Activated CD4-positive, alpha-beta T cell treated with anti-CD3 and anti-CD28 coated beads, Interleukin-2, amount 50 U/mL, for 24 hours (primary cell): Measurements from ENCODE around the gene ANKRD18A.

Experiments
- DNase-seq, 2 donors: peaks; one replicate each; pipeline ENCODE4 v3.0.0-alpha.2; 2020; ENCODE audit warnings: low read depth in 1 of 2, low spot score in 1 of 2

ANKRD18A gene

GRCh38 chr9:38620483-38621433 is at the start of gene ANKRD18A:
ANKRD18A (minus strand) TSS chr9:38620596; CDS start chr9:38620285, 311 bp downstream.
- peak; percentile 56 to 62 for DNase-seq

DNA sequence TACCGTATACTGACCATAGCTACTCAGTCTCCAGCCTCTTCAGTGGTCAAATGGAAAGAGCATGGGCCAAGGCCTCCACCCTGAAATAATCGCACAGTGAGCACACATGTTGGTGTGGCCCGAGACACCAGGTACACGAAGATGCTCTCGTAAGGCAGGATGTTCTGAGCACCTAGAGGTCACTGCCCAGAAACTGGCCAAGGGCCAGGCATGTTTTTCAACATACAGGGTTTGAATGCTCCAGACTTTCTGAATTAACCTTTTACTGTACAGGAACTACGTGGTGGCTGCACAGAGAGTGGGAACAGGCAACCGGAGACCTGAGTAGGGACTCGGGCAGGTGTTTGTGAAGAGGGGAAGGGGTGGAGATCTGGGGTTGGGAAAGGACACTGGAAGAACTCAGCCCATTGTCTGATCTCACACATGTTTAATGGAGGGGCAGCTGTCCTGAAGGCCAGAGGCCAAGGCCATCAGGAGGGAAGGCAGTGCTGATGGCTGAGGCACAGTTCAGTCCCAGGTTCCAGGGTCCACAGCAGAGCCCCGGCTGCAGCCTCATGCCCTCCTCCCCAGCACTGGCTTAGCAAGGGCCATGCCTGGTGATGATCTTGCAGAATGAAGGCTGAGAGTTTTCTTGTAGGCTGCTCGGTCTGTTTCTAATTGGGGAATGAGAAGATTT is 48.5 kb upstream of the ANKRD18A start:
- DNase-seq: no peak

- no peak for DNase-seq
These were observed 42.6 kb upstream of the ANKRD18A start for GRCh38 chr9:38662763-38663593.

DNA sequence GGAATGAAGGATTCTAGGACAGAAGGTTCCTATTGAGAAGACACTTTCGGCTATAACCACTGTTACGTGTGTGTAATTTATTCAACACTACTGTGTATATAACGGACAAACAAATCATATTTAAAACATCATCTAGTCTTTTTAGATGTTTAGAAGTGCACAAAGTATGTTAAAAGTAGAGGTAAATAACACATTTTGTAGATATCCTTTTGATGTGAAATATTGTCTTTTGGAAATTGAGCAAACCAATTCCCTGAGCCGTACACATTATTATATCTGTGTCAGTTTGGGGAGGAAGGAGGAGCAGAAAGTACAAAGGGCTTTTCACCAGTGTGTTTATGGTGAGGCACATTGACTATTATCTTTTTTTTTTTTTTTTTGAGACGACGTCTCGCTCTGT is 39.1 kb upstream of the ANKRD18A start:
- no peak for DNase-seq

GRCh38 chr9:38656896-38657295 is 36.5 kb upstream of the ANKRD18A start:
- no peak for DNase-seq

- DNase-seq: no peak
These were observed 32.1 kb upstream of the ANKRD18A start for GRCh38 chr9:38652486-38652885.

DNA sequence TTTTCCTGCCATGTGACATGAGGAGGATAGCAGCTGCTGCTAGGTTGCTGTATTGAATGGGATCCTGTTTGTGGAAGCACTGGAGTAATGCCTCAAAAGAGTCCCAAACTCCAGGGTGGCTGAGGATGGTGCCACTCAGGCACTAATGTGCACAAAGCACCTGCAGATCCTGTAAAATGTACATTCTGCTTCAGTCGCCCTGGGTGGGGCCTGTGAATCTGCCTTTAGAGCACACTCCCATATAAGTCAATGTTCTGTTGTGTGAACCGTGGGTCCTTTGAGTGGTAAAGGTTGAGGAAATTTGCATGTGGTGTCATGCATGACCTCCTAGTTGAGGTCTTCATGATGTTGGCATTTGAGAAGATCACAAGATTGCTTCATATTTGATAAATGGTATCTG is 31.6 kb upstream of the ANKRD18A start:
- DNase-seq: no peak

- no peak for DNase-seq
These were observed 31.1 kb upstream of the ANKRD18A start for GRCh38 chr9:38651400-38652042.

DNA sequence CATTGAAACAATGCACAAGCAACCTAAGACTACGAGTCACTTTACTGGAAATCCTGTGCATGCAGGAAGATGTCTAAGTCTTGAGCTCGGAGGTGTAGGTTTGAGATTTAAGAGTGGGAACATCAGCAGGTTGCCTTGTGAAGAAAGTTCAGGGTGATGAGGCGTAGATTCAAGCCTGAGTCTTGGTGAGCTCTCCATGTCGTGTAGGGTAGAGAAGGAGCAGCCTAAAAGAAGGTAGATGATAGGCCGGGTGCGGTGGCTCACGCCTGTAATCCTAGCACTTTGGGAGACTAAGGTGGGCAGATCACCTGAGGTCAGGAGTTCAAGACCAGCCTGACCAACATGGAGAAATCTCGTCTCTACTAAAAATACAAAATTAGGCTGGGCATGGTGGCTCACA is 30.2 kb upstream of the ANKRD18A start:
- no peak for DNase-seq

DNA sequence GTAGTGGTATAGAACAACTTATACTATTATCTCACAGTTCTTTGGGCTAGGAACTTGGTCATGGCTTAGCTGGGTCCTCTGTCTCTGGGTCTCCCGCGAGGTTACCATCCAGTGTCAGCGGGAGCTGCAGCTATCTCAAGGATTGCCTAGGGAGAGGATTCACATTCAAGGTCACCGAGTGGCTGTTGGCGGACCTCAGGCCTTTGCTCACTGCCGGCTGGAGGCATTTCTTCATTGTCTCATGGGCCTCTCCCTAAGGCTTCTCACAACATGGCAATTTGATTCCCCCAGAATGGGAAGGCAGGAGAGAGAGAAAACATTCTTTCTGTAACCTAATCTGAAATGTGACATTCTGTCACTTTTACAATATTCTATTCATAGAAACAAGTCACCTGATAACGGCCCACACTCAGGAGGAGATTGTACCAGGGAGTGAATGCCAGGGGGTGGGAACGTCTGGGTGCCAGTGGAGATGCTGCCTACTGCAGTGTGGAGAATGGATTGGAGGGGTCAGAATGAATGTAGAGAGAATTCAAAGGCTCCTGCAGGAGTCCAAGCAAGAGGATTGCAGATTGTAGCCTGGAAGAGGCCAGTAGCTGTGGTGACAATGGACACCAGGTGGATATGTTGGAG is 29.5 kb upstream of the ANKRD18A start:
- DNase-seq: no peak

DNA sequence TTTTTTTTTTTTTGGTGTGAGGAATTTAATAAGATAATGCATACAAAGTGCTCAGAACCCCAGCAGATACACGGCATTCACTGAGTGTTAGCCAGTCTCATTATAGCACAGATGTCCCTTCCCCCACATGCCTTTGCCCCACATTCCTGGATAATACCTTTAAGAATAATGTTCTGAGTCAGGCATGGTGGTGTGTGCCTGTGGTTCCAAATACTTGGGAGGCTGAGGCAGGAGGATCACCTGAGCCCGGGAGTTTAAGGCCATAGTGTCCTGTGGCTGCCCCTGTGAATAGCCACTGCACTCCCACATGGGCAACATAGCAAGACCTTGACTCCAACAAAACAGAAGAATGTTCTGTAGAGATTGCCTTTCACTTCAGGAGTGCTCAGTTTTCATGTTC is 24.2 kb upstream of the ANKRD18A start:
- DNase-seq: no peak

DNA sequence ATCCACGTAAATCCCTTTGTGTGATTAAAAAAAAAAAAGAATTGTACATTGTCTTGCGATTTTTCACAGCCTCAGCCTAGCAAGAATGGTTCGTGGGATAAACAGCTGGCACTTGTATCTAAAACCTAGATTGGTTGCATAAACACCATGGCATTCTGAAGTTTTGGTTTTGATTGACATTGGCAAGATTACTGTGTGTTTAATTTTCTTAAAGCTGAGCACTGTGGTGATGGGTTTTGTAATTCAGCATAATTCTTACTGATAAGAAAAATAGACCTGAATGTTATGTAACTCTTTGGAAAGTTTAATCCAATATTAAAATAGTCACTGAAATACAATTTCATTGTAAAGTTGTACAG is 23.4 kb upstream of the ANKRD18A start:
- no peak for DNase-seq

DNA sequence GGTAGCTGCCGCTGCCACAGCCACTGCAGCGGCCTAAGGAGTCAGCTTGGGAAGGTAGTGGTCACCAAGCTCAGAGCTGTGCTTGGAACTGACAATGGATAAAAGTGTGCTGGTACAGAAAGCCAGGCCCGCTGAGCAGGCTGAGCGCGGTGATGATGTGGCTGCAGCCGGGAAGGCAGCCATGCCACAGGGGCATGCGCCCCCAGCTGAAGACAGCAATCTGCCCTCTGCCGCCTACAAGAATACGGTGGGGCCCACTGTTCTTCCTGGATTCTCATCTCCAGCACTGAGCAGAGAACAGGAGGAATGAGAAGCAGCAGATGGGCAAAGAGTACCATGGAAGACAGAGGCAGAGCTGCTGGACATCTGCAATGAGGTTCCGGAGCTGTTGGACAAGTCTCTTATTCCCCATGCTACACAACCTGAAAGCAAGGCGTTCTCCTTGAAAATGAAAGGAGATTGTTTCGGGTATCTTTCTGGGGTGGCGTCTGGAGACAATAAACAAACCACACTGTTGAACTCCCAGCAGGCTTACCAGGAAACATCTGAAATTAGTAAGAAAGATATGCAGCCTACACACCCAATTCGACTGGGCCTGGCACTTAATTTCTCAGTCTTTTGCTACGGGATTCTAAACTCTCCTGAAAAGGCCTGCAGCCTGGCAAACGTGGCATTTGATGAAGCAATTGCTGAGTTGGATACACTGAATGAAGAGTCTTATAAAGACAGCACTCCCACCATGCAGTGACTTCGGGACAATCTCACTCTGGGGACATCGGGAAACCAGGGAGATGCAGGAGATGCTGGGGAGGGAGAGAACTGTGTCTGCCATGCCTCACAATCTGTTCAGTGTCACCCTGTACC is 22.8 kb upstream of the ANKRD18A start:
- DNase-seq: no peak

DNA sequence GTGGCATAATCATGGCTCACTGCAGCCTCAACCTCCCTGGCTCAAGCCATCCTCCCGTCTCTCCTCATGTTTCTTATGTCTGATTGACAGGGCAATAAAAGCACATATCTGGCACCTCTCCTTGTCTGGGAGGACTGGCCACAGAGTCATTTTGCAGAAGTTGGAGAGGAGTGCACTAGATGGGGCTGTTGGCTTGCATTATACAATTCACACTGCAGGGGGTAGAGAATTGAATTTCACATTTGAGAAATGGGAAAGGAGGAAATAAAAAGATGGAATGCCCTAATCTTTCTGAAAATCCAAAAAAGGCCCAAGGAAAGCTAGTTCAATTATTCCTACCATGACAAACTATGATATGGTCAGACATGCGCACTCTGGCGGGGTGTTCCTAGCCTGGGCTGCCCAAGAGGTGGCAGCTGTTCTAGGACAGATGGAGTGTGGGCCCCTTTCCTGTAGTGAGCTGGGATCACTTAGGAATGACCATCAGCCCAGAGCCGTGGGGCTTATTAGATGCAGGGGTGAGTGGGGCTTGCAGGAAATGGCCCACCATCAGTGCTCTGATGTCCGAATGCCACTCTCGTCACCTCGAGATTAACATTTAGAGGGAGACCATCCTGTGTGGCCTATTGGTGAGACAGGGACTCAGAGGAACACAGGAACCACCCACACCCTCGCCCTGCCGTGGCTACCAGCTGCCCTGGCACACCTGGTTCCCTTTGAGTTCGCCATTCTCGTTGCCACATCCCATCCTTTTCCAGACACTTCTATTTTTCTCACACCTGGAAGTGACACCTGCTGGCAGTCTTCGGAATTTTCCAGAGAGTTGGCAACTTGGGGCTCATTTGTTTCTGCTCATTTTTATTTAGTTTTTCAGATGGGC is 21.8 kb upstream of the ANKRD18A start:
- no peak for DNase-seq

DNA sequence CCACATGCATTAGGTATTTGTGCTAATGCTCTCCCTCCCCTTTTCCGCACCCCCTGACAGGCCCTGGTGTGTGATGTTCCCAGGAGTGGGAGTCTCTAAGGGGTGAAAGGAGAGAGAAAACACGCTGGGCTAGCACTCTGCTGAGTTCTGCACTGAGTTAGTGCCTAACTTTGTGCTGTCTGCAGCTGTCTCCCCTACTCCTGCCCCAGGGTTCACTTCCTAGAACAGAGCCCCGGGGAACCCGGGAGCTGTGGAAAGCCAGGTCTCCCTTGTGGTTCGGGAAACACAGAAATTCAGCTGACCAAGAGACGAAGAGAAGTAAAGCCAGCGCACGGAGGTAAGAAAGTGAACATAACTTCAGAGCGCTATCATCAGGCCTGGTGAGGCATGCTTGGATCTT is 20.7 kb upstream of the ANKRD18A start:
- DNase-seq: no peak

DNA sequence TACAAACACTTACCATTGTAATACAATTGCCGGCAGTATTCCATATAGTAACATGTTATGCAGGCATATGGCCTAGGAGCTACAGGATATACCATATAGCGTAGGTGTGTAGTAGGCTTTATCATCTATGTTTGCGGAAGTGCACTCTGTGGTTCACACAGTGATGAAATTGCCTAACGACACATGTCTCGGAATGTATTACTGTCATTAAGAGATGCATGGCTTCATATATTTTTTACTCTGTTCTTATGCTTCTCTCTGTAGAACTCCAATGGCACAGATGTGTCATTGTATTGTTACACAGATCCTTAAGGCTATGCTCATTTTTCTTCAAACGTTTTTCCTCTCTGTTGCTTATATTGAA is 19.2 kb upstream of the ANKRD18A start:
- DNase-seq: no peak

DNA sequence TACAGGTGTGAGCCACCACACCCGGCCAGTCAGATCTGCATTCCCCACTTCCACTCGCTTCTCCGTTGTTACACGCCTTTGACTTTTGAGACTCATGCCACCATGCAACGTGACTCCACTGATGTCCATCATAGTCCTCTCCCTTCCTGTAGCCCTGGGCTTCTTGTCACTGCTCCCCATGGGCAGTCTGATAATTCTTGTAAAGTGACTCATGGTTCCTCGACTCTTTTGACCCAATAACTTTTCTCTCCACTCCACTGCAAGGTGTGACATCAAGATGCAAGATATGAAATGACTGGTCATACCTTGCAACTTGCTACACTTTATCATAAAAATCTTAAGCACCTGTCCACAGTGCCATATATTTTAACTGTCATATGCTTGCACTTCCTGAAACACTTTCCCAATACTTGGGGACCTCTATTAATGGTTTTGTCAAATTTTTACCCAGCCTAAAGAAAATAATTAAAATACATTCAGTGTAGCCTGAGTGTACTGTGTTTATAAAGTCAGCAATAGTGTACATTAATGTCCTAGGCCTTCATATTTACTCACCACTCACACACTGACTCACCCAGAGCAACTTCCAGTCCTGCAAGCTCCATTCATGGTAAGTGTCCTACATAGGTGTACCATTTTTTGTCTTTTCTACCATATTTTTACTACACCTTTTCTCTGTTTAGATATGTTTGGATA is 18.6 kb upstream of the ANKRD18A start:
- DNase-seq: no peak

DNA sequence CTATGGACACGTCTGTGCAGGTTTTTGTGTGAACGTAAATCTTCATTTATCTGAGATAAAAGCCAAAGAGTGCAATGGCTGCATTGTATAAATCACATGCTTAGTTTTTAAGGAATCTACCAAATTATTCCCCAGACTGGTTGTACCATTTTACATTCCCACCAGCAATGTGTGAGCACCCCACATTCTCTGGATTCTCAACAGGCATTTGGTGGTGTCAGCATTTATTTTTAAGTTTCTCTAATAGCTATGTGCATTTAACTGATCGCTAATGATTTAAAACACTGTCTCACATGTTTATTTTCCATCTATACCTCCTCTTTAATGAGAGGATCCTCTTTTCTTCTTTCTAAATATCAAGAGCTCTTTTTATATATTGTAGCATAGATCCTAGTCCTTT is 13.9 kb upstream of the ANKRD18A start:
- no peak for DNase-seq
